K562 (cell line): ENCODE measurements around the gene SSU72. TPM values are rescaled to one million over a fixed set of nuclear protein-coding genes. Genes with fewer than 3 reads are reported as not detected.
A peak's percentile ranks its signal among the peaks of the same experiment; 100 is the strongest.

Experiments
- BCOR ChIP-seq: fragments of 450-650 bp; IDR thresholded peaks from 2 replicates; pipeline ENCODE4 v1.6.1; 2016
- BRD9 ChIP-seq: fragments of 450-650 bp; IDR thresholded peaks from 2 replicates; pipeline ENCODE4 v1.6.1; 2018; ENCODE audit warnings: low read depth; ENCODE audit not compliant: partially characterized antibody
- ELF4 ChIP-seq: fragments of 450-650 bp; formaldehyde crosslinking; IDR thresholded peaks from 2 replicates; pipeline ENCODE4 v1.4.0; 2022; ENCODE audit warnings: missing genetic modification characterization
- ETV1 ChIP-seq: fragments of 450-650 bp; conservative IDR thresholded peaks from 2 replicates; pipeline ENCODE4 v1.6.1; 2016; ENCODE audit warnings: missing genetic modification characterization, control low read depth, low read depth, missing compliant biosample characterization
- GATAD2A ChIP-seq: fragments of 450-650 bp; IDR thresholded peaks from 2 replicates; pipeline ENCODE4 v1.6.1; 2017
- GATAD2B ChIP-seq: fragments of 450-650 bp; IDR thresholded peaks from 2 replicates; pipeline ENCODE4 v1.6.1; 2017; ENCODE audit warnings: mild to moderate bottlenecking, borderline replicate concordance
- GTF2E2 ChIP-seq: fragments of 200-800 bp; sonication (Bioruptor generic); IDR thresholded peaks from 2 replicates; pipeline ENCODE4 v1.6.1; 2016; ENCODE audit warnings: missing genetic modification characterization, missing compliant biosample characterization
- HDAC1 ChIP-seq, 2 experiments: fragments of 450-650 bp; IDR thresholded peaks; 2 replicates each; pipeline ENCODE4 v1.6.1; 2016 to 2017; ENCODE audit warnings: inconsistent platforms in 1 of 2, mild to moderate bottlenecking in 1 of 2, moderate library complexity in 1 of 2
- HDAC3 ChIP-seq: fragments of 450-650 bp; IDR thresholded peaks from 2 replicates; pipeline ENCODE4 v1.6.1; 2018; ENCODE audit warnings: borderline replicate concordance, mild to moderate bottlenecking, moderate library complexity; ENCODE audit not compliant: partially characterized antibody
- HLTF ChIP-seq: fragments of 450-650 bp; IDR thresholded peaks from 2 replicates; pipeline ENCODE4 v1.6.1; 2016
- MAZ ChIP-seq, 2 experiments: fragments of 450-650 bp in 1 of 2; sonication (generic) in 1 of 2; formaldehyde crosslinking; IDR thresholded peaks in 1 of 2; conservative IDR thresholded peaks in 1 of 2; 2 replicates each; pipeline versions ENCODE4 v1.4.0 to v1.5.0; 2020; ENCODE audit warnings: mild to moderate bottlenecking in 1 of 2, missing genetic modification reagents in 1 of 2
- POU5F1 ChIP-seq: fragments of 150-350 bp; IDR thresholded peaks from 2 replicates; pipeline ENCODE4 v1.6.1; 2014; ENCODE audit warnings: borderline replicate concordance, low read length, low read depth, mild to moderate bottlenecking; ENCODE audit not compliant: partially characterized antibody
- RAD21 ChIP-seq, 2 experiments: fragments of 250-450 bp in 1 of 2; fragments of 450-650 bp in 1 of 2; sonication (Bioruptor Pico) in 1 of 2; formaldehyde crosslinking in 1 of 2; IDR thresholded peaks in 1 of 2; conservative IDR thresholded peaks in 1 of 2; 2 replicates each; pipeline versions ENCODE4 v1.4.0 to v1.8.0; 2020 to 2022; ENCODE audit warnings: mild to moderate bottlenecking in 2 of 2, moderate library complexity in 1 of 2
- SMARCA5 ChIP-seq: fragments of 450-650 bp; IDR thresholded peaks from 2 replicates; pipeline ENCODE4 v1.6.1; 2016
- SNRNP70 ChIP-seq: fragments of 200-400 bp; formaldehyde crosslinking; optimal IDR thresholded peaks from 2 replicates; pipeline ENCODE3; 2017; ENCODE audit warnings: low read depth, low read length
- SRSF3 ChIP-seq: fragments of 200-400 bp; formaldehyde crosslinking; IDR thresholded peaks from 2 replicates; pipeline ENCODE4 v1.6.1; 2016; ENCODE audit warnings: mild to moderate bottlenecking, low read length, moderate library complexity; ENCODE audit not compliant: insufficient read depth
- ZBTB1 ChIP-seq: sonication (generic); formaldehyde crosslinking; IDR thresholded peaks from 2 replicates; pipeline ENCODE4 v1.8.1; 2023; ENCODE audit warnings: missing genetic modification reagents, low read depth, mild to moderate bottlenecking, borderline replicate concordance
- ZNF224 ChIP-seq: sonication (generic); formaldehyde crosslinking; IDR thresholded peaks from 2 replicates; pipeline ENCODE4 v1.8.0; 2022; ENCODE audit warnings: mild to moderate bottlenecking, missing genetic modification reagents
- ZNF239 ChIP-seq: fragments of 250-450 bp; sonication (Bioruptor Pico); IDR thresholded peaks from 2 replicates; pipeline ENCODE4 v1.4.0; 2020; ENCODE audit warnings: mild to moderate bottlenecking
- polyA plus RNA-seq, 8 experiments: library from polyadenylated mRNA; depleted of rRNA in 4 of 8; stranded (reverse) in 5 of 8; unstranded in 3 of 8; fragments of >200 nt; fragmentation: Nextera tagmentation in 2 of 8; fragmentation: Illumina TruSeq in 1 of 8; extraction: Ambion mirVana in 2 of 8; extraction: Trizol in 1 of 8; gene quantifications; 2 replicates each; pipeline versions ENCODE4 v1.2.1 to v1.2.3, GENCODE V29; 2011 to 2014; ENCODE audit warnings: inconsistent platforms in 1 of 8, missing spikeins in 1 of 8
- total RNA-seq, 7 experiments: library from RNA; depleted of rRNA in 6 of 7; stranded (reverse); fragments of >200 nt in 6 of 7; fragmentation: Illumina TruSeq in 2 of 7; extraction: Trizol in 2 of 7; gene quantifications; 2 replicates each; pipeline versions ENCODE4 v1.2.1 to v1.2.3, GENCODE V29; 2011 to 2021; ENCODE audit warnings: low replicate concordance in 1 of 7
- TF ChIP-seq, protein P1 (sequence below): fragments of 250-450 bp; sonication (Bioruptor Pico); IDR thresholded peaks from 2 replicates; pipeline ENCODE4 v1.8.0; 2022; ENCODE audit warnings: inconsistent platforms
- TF ChIP-seq, protein P2 (sequence below): fragments of 450-650 bp; IDR thresholded peaks from 2 replicates; pipeline ENCODE4 v1.7.0; 2016; ENCODE audit warnings: borderline replicate concordance
- TF ChIP-seq, protein P3 (sequence below): sonication (generic); formaldehyde crosslinking; IDR thresholded peaks from 2 replicates; pipeline ENCODE4 v1.8.1; 2023; ENCODE audit warnings: mild to moderate bottlenecking, missing genetic modification reagents
- TF ChIP-seq, protein P4 (sequence below): sonication (generic); formaldehyde crosslinking; IDR thresholded peaks from 2 replicates; pipeline ENCODE4 v1.8.0; 2022; ENCODE audit warnings: missing genetic modification reagents, mild to moderate bottlenecking, borderline replicate concordance

The SSU72 gene
- total and polyA plus RNA-seq, 9 of the 15 experiments (the other 6 are each of a cell fraction or from before 2014, with no cell fraction given), result 70.8 to 201 (median 94.6) TPM

DNA sequence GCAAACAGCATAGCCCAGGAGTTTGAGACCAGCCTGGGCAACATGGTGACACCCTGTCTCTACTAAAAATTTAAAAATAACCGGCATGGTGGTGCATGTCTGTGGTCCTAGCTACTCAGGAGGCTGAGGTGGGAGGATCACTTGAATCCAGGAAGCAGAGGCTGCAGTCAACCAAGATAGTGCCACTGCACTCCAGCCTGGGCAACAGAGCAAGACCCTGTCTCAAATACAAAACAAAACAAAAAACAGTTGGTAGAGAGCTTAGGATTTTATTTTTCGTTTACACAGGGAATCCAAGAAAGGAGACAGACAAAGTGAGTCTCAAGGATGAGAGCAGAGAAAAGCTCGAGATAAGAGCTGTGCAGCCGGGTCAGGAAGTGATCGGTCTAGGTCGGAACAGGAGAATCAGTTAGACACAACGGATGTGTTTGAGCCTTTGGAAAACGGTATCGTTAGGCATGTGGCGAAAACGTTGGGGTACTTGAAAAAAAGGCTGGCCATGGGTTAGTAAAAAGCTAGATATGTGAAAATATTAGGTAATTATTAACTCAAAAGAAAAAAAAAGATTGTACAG is 38.9 kb upstream of the SSU72 start (continued):
- TF ChIP-seq, protein P1, sequence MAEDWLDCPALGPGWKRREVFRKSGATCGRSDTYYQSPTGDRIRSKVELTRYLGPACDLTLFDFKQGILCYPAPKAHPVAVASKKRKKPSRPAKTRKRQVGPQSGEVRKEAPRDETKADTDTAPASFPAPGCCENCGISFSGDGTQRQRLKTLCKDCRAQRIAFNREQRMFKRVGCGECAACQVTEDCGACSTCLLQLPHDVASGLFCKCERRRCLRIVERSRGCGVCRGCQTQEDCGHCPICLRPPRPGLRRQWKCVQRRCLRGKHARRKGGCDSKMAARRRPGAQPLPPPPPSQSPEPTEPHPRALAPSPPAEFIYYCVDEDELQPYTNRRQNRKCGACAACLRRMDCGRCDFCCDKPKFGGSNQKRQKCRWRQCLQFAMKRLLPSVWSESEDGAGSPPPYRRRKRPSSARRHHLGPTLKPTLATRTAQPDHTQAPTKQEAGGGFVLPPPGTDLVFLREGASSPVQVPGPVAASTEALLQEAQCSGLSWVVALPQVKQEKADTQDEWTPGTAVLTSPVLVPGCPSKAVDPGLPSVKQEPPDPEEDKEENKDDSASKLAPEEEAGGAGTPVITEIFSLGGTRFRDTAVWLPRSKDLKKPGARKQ (CRISPR knock-in tag), result no peak
- TF ChIP-seq SMARCA5 (0 out of 2 replicates have a peak, but pooled peaks have one; percentile 58), SRSF3 (no peak), ZNF224 (CRISPR knock-in tag) (no peak), ZNF239 (CRISPR knock-in tag) (no peak), RAD21 (CRISPR knock-in tag; conservative IDR thresholded peaks at IDR 0.05 in 1 of 2, IDR thresholded peaks at IDR 0.05 in 1 of 2) (no peak), HDAC3 (no peak), GATAD2B (no peak), ELF4 (0 out of 2 replicates have a peak, but pooled peaks have one; percentile 31), GTF2E2 (tag) (no peak), SNRNP70 (no peak), HDAC1 (IDR thresholded peaks at IDR 0.05) (peak in 1 of 2 experiments; percentile 42; a peak in 1 of 4 replicates), MAZ (CRISPR knock-in tag; conservative IDR thresholded peaks at IDR 0.05 in 1 of 2, IDR thresholded peaks at IDR 0.05 in 1 of 2) (0 out of 4 replicates have a peak, but pooled peaks of 1 of the 2 experiments have one; percentile 8), GATAD2A (no peak), POU5F1 (no peak), HLTF (0 out of 2 replicates have a peak, but pooled peaks have one; percentile 26), ETV1 (tag) (peak; percentile 75), BCOR (peak; percentile 77), BRD9 (peak; percentile 21), ZBTB1 (CRISPR knock-in tag) (no peak)
- TF ChIP-seq, protein P2, sequence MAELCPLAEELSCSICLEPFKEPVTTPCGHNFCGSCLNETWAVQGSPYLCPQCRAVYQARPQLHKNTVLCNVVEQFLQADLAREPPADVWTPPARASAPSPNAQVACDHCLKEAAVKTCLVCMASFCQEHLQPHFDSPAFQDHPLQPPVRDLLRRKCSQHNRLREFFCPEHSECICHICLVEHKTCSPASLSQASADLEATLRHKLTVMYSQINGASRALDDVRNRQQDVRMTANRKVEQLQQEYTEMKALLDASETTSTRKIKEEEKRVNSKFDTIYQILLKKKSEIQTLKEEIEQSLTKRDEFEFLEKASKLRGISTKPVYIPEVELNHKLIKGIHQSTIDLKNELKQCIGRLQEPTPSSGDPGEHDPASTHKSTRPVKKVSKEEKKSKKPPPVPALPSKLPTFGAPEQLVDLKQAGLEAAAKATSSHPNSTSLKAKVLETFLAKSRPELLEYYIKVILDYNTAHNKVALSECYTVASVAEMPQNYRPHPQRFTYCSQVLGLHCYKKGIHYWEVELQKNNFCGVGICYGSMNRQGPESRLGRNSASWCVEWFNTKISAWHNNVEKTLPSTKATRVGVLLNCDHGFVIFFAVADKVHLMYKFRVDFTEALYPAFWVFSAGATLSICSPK, result no peak
- TF ChIP-seq, protein P3, sequence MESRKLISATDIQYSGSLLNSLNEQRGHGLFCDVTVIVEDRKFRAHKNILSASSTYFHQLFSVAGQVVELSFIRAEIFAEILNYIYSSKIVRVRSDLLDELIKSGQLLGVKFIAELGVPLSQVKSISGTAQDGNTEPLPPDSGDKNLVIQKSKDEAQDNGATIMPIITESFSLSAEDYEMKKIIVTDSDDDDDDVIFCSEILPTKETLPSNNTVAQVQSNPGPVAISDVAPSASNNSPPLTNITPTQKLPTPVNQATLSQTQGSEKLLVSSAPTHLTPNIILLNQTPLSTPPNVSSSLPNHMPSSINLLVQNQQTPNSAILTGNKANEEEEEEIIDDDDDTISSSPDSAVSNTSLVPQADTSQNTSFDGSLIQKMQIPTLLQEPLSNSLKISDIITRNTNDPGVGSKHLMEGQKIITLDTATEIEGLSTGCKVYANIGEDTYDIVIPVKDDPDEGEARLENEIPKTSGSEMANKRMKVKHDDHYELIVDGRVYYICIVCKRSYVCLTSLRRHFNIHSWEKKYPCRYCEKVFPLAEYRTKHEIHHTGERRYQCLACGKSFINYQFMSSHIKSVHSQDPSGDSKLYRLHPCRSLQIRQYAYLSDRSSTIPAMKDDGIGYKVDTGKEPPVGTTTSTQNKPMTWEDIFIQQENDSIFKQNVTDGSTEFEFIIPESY (CRISPR knock-in tag), result no peak
- TF ChIP-seq, protein P4, sequence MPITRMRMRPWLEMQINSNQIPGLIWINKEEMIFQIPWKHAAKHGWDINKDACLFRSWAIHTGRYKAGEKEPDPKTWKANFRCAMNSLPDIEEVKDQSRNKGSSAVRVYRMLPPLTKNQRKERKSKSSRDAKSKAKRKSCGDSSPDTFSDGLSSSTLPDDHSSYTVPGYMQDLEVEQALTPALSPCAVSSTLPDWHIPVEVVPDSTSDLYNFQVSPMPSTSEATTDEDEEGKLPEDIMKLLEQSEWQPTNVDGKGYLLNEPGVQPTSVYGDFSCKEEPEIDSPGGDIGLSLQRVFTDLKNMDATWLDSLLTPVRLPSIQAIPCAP (CRISPR knock-in tag), result no peak
